ENCODE results near the gene LAMTOR4.
A peak's percentile ranks its signal among the peaks of the same experiment; 100 is the strongest.
"Not testable (repeated sequence)": the region's sequence is repeated elsewhere in the genome, so short reads cannot be mapped to it uniquely, and the experiment has no call there.

The LAMTOR4 gene

DNA sequence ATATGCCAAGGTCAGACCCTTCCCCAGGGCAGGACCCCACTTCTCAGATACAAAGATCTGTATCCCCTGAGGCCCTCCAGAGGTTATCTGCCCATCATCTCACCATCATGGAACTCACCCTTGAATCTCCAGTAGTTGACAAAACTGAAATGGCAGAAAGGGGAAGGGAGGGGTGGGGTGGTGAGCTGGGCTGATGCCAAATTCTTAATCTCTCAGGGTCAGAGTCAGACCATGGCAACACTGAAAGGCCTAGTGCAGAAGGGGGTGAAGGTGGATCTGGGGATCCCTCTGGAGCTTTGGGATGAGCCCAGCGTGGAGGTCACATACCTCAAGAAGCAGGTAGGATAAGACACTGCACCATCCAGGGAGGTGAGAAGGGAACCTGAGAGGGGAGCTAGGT, 26.1 kb upstream of the LAMTOR4 start:
- no peak for DNase-seq (ENCODE audit: low read depth)

DNA sequence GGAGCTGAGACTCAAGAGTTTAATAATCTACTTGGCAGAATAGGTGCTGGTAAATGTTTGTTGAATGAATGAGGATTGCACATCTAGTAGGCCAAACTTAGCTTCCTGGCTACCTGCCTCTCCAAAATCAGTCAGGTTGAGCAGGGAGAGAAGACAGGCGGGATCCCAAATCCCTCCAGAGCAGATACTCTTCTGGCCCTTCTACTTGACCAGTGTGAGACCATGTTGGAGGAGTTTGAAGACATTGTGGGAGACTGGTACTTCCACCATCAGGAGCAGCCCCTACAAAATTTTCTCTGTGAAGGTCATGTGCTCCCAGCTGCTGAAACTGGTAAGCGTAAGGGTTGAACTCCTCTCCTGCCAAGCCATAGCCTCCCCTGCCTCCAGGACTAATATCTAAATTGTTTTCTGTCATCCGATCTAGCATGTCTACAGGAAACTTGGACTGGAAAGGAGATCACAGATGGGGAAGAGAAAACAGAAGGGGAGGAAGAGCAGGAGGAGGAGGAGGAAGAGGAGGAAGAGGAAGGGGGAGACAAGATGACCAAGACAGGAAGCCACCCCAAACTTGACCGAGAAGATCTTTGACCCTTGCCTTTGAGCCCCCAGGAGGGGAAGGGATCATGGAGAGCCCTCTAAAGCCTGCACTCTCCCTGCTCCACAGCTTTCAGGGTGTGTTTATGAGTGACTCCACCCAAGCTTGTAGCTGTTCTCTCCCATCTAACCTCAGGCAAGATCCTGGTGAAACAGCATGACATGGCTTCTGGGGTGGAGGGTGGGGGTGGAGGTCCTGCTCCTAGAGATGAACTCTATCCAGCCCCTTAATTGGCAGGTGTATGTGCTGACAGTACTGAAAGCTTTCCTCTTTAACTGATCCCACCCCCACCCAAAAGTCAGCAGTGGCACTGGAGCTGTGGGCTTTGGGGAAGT, 24.2 kb upstream of the LAMTOR4 start:
- DNase-seq (ENCODE audit: low read depth): no peak

DNA sequence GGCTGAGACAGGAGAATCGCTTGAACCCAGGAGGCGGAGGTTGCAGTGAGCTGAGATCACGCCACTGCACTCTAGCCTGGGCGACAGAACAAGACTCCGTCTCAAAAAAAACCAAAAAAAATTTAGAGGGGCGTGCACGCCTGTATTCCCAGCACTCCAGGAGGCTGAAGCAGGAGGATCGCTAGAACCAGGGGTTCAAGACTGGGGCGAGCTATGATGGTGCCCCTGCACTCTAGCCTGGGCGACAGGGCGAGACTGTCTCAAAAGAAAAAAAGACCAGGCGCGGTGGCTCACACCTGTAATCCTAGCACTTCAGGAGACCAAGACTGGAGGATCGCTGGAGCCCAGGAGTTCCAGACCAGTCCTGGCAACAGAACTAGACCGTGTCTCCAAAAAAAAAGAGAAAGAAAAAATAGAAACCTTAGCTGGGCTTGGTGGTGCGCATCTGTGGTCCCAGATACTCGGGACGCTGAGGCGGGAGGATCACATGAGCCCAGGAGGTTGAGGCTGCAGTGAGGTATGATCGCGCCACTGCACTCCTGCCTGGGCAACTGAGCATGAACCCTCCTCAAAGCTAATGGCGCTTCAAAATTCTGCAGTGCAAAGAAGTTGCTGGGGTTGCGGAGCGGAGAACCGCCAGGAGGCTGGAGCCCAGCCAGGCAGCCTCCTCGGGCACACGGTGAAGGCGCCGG, 22.3 kb upstream of the LAMTOR4 start:
- DNase-seq (ENCODE audit: low read depth): no peak

GRCh38 chr7:100126931-100127865, 21.5 kb upstream of the LAMTOR4 start, which contains the start of gene MBLAC1:
Gene MBLAC1 (plus strand): TSS chr7:100126967. CDS start chr7:100127396, 429 bp downstream.
- DNase-seq (ENCODE audit: low read depth): peak; percentile 92

DNA sequence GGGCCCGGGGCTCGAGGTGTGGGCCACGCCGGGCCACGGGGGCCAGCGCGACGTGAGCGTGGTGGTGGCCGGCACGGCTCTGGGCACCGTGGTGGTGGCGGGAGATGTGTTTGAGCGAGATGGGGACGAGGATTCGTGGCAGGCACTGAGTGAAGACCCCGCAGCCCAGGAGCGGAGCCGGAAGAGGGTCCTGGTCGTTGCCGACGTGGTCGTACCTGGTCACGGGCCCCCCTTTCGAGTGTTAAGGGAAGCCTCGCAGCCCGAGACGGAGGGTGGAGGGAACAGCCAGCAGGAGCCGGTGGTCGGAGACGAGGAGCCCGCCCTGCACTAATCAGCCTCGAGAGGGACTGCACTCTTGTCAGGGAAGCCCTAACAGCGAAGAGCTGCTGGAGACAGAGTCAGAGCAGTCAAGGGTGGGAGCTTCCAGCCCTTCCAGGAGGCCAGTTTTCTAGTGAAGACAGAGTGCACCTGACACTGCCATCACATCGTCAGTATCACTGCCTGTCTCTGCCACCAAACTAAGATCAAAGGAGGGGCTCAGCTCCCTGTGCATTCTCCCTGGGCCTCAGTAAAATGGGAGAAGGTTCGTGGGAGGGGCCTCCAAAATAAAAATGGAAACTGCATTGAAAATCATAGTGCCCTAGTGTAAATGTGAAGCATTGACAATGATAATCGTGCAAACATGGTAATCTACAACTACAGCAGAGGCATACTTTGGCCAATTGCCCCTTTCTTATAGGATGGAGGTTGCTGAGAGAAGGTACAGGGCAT, 20.7 kb upstream of the LAMTOR4 start:
- peak; percentile 17 for DNase-seq (ENCODE audit: low read depth)

GRCh38 chr7:100128637-100128963, 20.1 kb upstream of the LAMTOR4 start:
- no peak for DNase-seq (ENCODE audit: low read depth)

DNA sequence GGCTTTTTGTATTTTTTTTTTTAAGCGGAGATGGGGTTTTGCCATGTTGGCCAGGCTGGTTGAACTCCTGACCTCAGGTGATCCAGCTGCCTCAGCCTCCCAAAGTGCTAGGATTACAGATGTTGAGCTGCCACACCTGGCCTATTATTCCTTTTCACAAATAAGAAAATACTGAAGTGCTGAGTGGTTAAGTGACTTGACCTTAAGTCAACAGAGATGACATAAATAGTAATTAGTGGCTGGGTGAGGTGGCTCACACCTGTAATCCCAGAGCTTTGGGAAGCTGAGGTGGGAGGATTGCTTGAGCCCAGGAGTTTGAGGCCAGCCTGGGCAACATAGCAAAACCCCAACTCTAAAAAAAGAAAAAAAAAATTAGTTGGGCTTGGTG, 18.5 kb upstream of the LAMTOR4 start:
- not testable (repeated sequence) for DNase-seq (ENCODE audit: low read depth)

GRCh38 chr7:100130608-100131453, 17.9 kb upstream of the LAMTOR4 start:
- peak; percentile 39 for DNase-seq (ENCODE audit: low read depth)

- no peak for DNase-seq (ENCODE audit: low read depth)
Measured at GRCh38 chr7:100132126-100132525, 16.6 kb upstream of the LAMTOR4 start.

GRCh38 chr7:100132697-100133151, 16.0 kb upstream of the LAMTOR4 start:
- DNase-seq (ENCODE audit: low read depth): peak; percentile 69

- DNase-seq (ENCODE audit: low read depth): no peak
Measured at GRCh38 chr7:100137851-100138760, 10.6 kb upstream of the LAMTOR4 start.

- no peak for DNase-seq (ENCODE audit: low read depth)
Measured at GRCh38 chr7:100141555-100141949, 7.2 kb upstream of the LAMTOR4 start.

GRCh38 chr7:100142461-100142860, 6.3 kb upstream of the LAMTOR4 start:
- no peak for DNase-seq (ENCODE audit: low read depth)

DNA sequence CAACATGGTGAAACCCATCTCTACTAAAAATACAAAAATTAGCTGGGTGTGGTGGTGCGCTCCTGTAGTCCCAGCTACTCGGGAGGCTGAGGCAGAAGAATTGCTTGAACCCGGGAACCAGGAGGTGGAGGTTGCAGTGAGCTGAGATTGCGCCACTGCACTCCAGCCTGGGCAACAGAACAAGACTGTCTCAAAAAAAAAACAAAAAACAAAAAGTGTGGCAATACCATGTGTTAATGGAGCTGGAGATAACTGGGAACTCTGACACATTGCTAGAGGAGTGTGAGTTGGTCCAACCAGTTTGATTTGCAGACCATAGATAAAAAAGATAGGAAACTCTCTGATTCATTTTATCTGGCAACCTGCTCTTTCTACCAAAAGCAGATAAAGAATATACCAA, 2.4 kb upstream of the LAMTOR4 start:
- DNase-seq (ENCODE audit: low read depth): peak; percentile 81

GRCh38 chr7:100147278-100147677, 1.4 kb upstream of the LAMTOR4 start:
- DNase-seq (ENCODE audit: low read depth): no peak

- DNase-seq (ENCODE audit: low read depth): no peak
Measured at GRCh38 chr7:100148225-100148558, 526 bp upstream of the LAMTOR4 start.

DNA sequence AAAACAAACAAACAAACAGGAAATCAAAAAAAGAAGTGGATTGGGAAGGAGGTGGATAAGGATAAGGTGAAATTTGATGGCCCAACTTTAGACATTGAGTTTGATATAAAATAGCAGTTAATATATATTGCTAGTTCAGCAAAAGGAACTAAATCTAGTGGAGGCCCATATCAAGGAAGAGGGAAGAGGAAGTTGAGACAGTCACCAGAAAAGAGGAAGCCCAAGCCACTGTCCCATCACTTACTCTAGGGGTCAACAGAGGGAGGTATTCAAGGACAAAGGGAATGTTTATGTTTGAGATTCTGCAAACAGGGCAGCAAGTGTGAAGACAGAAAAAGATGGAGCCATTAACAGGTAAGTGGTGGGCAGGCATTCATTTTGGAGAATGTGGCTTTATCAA, 3.7 kb downstream of the LAMTOR4 start:
- no peak for DNase-seq (ENCODE audit: low read depth)

DNA sequence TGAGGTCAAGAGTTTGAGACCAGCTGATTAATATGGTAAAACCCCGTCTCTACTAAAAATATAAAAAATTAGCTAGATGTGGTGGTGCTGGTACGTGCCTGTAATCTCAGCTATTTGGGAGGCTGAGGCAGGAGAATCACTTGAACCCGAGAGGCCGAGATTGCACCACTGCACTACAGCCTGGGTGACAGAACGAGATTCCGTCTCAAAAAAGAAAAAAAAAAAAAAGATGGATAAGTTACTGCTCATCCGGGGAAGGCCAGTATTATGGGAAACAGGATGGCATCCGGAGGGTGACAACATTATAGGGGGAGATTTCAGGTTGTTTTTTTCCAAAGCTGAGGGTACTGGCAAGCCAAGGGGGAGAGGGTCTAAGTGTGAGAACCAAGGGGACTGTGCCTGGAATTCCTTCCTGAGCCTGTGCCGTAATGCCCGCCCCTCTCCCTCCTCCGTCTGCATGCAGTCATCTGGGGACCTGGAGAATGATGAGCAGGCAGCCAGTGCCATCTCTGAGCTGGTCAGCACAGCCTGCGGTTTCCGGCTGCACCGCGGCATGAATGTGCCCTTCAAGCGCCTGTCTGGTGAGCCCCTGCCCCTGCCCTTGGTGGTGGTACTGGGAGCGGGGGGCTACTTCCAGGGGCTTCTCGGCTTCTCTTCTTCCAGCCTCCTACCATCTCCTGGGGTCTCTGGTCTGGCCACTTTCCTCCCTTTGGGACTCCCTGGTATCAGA, 4.4 kb downstream of the LAMTOR4 start:
- no peak for DNase-seq (ENCODE audit: low read depth)
